ENCODE data around the gene CHORDC1.
"Not testable (repeated sequence)": the region's sequence is repeated elsewhere in the genome, so short reads cannot be mapped to it uniquely, and the experiment has no call there.

Gene CHORDC1

GRCh38 chr11:90219438-90219837 is 3.4 kb downstream of the CHORDC1 start:
- H3K27ac ChIP-seq (ENCODE audit: low read depth in 2 of 2, low read length in 2 of 2), result no peak overlapping the region
- no peaks in the 10 kb centered on the region for H3K27me3 ChIP-seq (ENCODE audit: control insufficient read depth in 2 of 2, insufficient read depth in 2 of 2, low read length in 2 of 2)
- H3K36me3 ChIP-seq (ENCODE audit: control insufficient read depth in 2 of 2, insufficient read depth in 2 of 2, low read length in 2 of 2), result no peaks in the 10 kb centered on the region
- H3K4me3 ChIP-seq (ENCODE audit: low read length in 2 of 2), result no peak overlapping the region
- peaks cover 7 to 12% of the 10 kb centered on the region in 2 donors for H3K4me1 ChIP-seq (ENCODE audit: control insufficient read depth in 2 of 2, insufficient read depth in 2 of 2, low read length in 2 of 2)
- H3K9me3 ChIP-seq (ENCODE audit: control insufficient read depth in 2 of 2, low read length in 2 of 2), result no peaks in the 10 kb centered on the region
- no peak overlapping the region for H3K9ac ChIP-seq (ENCODE audit: low read depth in 1 of 2, low read length in 2 of 2)

DNA sequence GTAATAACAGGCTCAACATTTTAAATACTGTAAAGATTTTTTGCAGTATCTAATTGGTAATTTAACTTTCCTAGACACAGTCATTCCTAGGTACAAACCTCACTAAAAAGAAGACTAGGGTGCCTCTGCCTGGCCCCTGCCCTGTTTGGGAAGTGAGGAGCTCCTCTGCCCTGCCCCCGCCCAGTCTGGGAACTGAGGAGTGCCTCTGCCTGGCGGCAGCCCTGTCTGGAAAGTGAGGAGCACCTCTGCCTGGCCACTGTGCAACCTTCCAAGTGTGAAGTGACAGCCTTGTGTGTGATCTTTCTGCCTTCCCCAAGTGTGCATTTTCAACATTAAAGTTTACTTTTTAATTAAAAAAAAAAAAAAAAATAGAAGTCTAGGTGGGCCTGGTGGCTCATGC is 4.2 kb downstream of the CHORDC1 start:
- no peaks in the 10 kb centered on the region for H3K27me3 ChIP-seq (ENCODE audit: control insufficient read depth in 2 of 2, insufficient read depth in 2 of 2, low read length in 2 of 2)
- H3K36me3 ChIP-seq (ENCODE audit: control insufficient read depth in 2 of 2, insufficient read depth in 2 of 2, low read length in 2 of 2), result peaks cover 3 to 4% of the 10 kb centered on the region in 2 donors
- no peak overlapping the region for H3K27ac ChIP-seq (ENCODE audit: low read depth in 2 of 2, low read length in 2 of 2)
- H3K4me1 ChIP-seq (ENCODE audit: control insufficient read depth in 2 of 2, insufficient read depth in 2 of 2, low read length in 2 of 2), result peaks cover 7 to 12% of the 10 kb centered on the region in 2 donors
- no peak overlapping the region for H3K4me3 ChIP-seq (ENCODE audit: low read length in 2 of 2)
- H3K9ac ChIP-seq (ENCODE audit: low read depth in 1 of 2, low read length in 2 of 2), result no peak overlapping the region
- H3K9me3 ChIP-seq (ENCODE audit: control insufficient read depth in 2 of 2, low read length in 2 of 2), result no peaks in the 10 kb centered on the region

DNA sequence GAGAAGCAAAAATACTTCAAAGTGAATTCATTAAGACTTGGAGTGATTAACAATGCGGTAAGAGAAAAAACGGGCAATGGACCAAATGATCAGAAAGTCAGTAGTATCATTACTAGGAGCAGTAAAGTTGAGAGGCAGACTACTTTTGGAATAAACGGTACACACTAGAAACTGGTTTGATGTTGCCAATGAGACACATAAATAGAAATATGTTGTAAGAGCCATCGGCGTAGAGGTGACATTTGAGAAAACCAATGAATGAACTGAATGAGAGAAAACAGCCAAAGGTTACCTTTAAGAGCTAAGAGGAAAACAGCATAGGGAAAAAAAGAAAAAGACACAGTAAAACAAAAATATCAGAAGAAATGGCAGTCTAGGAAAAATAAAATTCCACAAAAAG is 6.2 kb downstream of the CHORDC1 start:
- Histone ChIP-seq H3K27me3 (ENCODE audit: control insufficient read depth in 2 of 2, insufficient read depth in 2 of 2, low read length in 2 of 2) (no peaks in the 10 kb centered on the region), H3K4me1 (ENCODE audit: control insufficient read depth in 2 of 2, insufficient read depth in 2 of 2, low read length in 2 of 2) (peaks cover 7% of the 10 kb centered on the region in 2 donors), H3K9ac (ENCODE audit: low read depth in 1 of 2, low read length in 2 of 2) (no peak overlapping the region), H3K9me3 (ENCODE audit: control insufficient read depth in 2 of 2, low read length in 2 of 2) (no peaks in the 10 kb centered on the region), H3K27ac (ENCODE audit: low read depth in 2 of 2, low read length in 2 of 2) (no peak overlapping the region), H3K36me3 (ENCODE audit: control insufficient read depth in 2 of 2, insufficient read depth in 2 of 2, low read length in 2 of 2) (peaks cover 10 to 11% of the 10 kb centered on the region in 2 donors), H3K4me3 (ENCODE audit: low read length in 2 of 2) (no peak overlapping the region)

GRCh38 chr11:90213322-90213721 is 9.5 kb downstream of the CHORDC1 start:
- Histone ChIP-seq H3K4me1 (ENCODE audit: control insufficient read depth in 2 of 2, insufficient read depth in 2 of 2, low read length in 2 of 2) (no peaks in the 10 kb centered on the region), H3K9ac (ENCODE audit: low read depth in 1 of 2, low read length in 2 of 2) (no peak overlapping the region), H3K36me3 (ENCODE audit: control insufficient read depth in 2 of 2, insufficient read depth in 2 of 2, low read length in 2 of 2) (peaks cover 22 to 33% of the 10 kb centered on the region in 2 donors), H3K27ac (ENCODE audit: low read depth in 2 of 2, low read length in 2 of 2) (no peak overlapping the region), H3K4me3 (ENCODE audit: low read length in 2 of 2) (no peak overlapping the region), H3K9me3 (ENCODE audit: control insufficient read depth in 2 of 2, low read length in 2 of 2) (no peaks in the 10 kb centered on the region), H3K27me3 (ENCODE audit: control insufficient read depth in 2 of 2, insufficient read depth in 2 of 2, low read length in 2 of 2) (no peaks in the 10 kb centered on the region)

DNA sequence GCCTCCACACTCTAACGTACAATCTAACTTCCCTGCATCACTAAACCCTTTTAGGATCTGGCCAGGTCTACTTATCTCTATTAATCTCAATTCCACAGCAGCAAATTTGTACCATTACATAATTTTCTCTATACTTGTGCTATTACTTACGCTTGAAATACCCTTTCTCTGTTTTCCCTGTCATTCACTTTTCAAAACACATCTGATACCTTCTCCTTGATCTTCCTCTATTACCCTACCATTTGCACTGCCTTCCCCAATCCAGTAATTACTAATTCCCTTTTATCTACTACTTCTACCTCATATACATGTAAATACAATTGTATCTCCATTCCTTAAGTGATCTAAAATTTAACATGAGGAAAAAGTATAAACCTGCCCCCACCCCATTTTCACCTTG is 14.0 kb downstream of the CHORDC1 start:
- Histone ChIP-seq H3K4me3 (ENCODE audit: low read length in 2 of 2) (no peak overlapping the region), H3K9ac (ENCODE audit: low read depth in 1 of 2, low read length in 2 of 2) (no peak overlapping the region), H3K27ac (ENCODE audit: low read depth in 2 of 2, low read length in 2 of 2) (no peak overlapping the region), H3K27me3 (ENCODE audit: control insufficient read depth in 2 of 2, insufficient read depth in 2 of 2, low read length in 2 of 2) (no peaks in the 10 kb centered on the region), H3K36me3 (ENCODE audit: control insufficient read depth in 2 of 2, insufficient read depth in 2 of 2, low read length in 2 of 2) (peaks cover 29 to 41% of the 10 kb centered on the region in 2 donors), H3K9me3 (ENCODE audit: control insufficient read depth in 2 of 2, low read length in 2 of 2) (no peaks in the 10 kb centered on the region), H3K4me1 (ENCODE audit: control insufficient read depth in 2 of 2, insufficient read depth in 2 of 2, low read length in 2 of 2) (no peaks in the 10 kb centered on the region)

- not testable (repeated sequence) for H3K4me3 ChIP-seq (ENCODE audit: low read length in 2 of 2); H3K9ac ChIP-seq (ENCODE audit: low read depth in 1 of 2, low read length in 2 of 2); H3K9me3 ChIP-seq (ENCODE audit: control insufficient read depth in 2 of 2, low read length in 2 of 2); H3K27ac ChIP-seq (ENCODE audit: low read depth in 2 of 2, low read length in 2 of 2); H3K4me1 ChIP-seq (ENCODE audit: control insufficient read depth in 2 of 2, insufficient read depth in 2 of 2, low read length in 2 of 2); H3K27me3 ChIP-seq (ENCODE audit: control insufficient read depth in 2 of 2, insufficient read depth in 2 of 2, low read length in 2 of 2)
- H3K36me3 ChIP-seq (ENCODE audit: control insufficient read depth in 2 of 2, insufficient read depth in 2 of 2, low read length in 2 of 2), result peaks cover 22 to 35% of the 10 kb centered on the region in 2 donors
Observed at GRCh38 chr11:90207992-90208391, 14.9 kb downstream of the CHORDC1 start.

GRCh38 chr11:90204832-90205646 is 17.8 kb downstream of the CHORDC1 start:
- Histone ChIP-seq H3K9me3 (ENCODE audit: control insufficient read depth in 2 of 2, low read length in 2 of 2) (no peaks in the 10 kb centered on the region), H3K27me3 (ENCODE audit: control insufficient read depth in 2 of 2, insufficient read depth in 2 of 2, low read length in 2 of 2) (no peaks in the 10 kb centered on the region), H3K9ac (ENCODE audit: low read depth in 1 of 2, low read length in 2 of 2) (no peak overlapping the region), H3K36me3 (ENCODE audit: control insufficient read depth in 2 of 2, insufficient read depth in 2 of 2, low read length in 2 of 2) (peaks cover 22 to 43% of the 10 kb centered on the region in 2 donors), H3K4me3 (ENCODE audit: low read length in 2 of 2) (no peak overlapping the region), H3K4me1 (ENCODE audit: control insufficient read depth in 2 of 2, insufficient read depth in 2 of 2, low read length in 2 of 2) (no peaks in the 10 kb centered on the region), H3K27ac (ENCODE audit: low read depth in 2 of 2, low read length in 2 of 2) (no peak overlapping the region)

DNA sequence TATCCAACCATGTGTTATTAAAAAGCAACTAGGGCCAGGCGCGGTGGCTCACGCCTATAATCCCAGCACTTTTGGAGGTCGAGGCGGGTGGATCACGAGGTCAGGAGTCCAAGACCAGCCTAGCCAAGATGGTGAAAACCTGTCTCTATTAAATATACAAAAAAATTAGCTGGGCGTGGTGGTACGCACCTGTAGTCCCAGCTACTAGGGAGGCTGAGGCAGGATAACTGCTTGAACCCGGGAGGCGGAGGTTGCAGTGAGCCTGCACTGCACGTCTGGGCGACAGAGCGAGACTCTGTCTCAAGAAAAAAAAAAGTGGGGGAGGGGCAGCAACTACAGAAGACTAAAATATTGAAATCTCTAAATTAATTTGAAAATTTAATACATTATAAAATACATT is 18.4 kb downstream of the CHORDC1 start:
- H3K4me3 ChIP-seq (ENCODE audit: low read length in 2 of 2), result no peak overlapping the region
- peaks cover 17 to 37% of the 10 kb centered on the region in 2 donors for H3K36me3 ChIP-seq (ENCODE audit: control insufficient read depth in 2 of 2, insufficient read depth in 2 of 2, low read length in 2 of 2)
- H3K27me3 ChIP-seq (ENCODE audit: control insufficient read depth in 2 of 2, insufficient read depth in 2 of 2, low read length in 2 of 2), result no peaks in the 10 kb centered on the region
- no peak overlapping the region for H3K9ac ChIP-seq (ENCODE audit: low read depth in 1 of 2, low read length in 2 of 2)
- no peaks in the 10 kb centered on the region for H3K4me1 ChIP-seq (ENCODE audit: control insufficient read depth in 2 of 2, insufficient read depth in 2 of 2, low read length in 2 of 2)
- H3K27ac ChIP-seq (ENCODE audit: low read depth in 2 of 2, low read length in 2 of 2), result no peak overlapping the region
- no peaks in the 10 kb centered on the region for H3K9me3 ChIP-seq (ENCODE audit: control insufficient read depth in 2 of 2, low read length in 2 of 2)

- no peak overlapping the region for H3K27ac ChIP-seq (ENCODE audit: low read depth in 2 of 2, low read length in 2 of 2)
- H3K27me3 ChIP-seq (ENCODE audit: control insufficient read depth in 2 of 2, insufficient read depth in 2 of 2, low read length in 2 of 2), result no peaks in the 10 kb centered on the region
- no peaks in the 10 kb centered on the region for H3K4me1 ChIP-seq (ENCODE audit: control insufficient read depth in 2 of 2, insufficient read depth in 2 of 2, low read length in 2 of 2)
- H3K4me3 ChIP-seq (ENCODE audit: low read length in 2 of 2), result no peak overlapping the region
- H3K36me3 ChIP-seq (ENCODE audit: control insufficient read depth in 2 of 2, insufficient read depth in 2 of 2, low read length in 2 of 2), result peaks cover 21 to 28% of the 10 kb centered on the region in 2 donors
- H3K9me3 ChIP-seq (ENCODE audit: control insufficient read depth in 2 of 2, low read length in 2 of 2), result no peaks in the 10 kb centered on the region
- H3K9ac ChIP-seq (ENCODE audit: low read depth in 1 of 2, low read length in 2 of 2), result no peak overlapping the region
Observed at GRCh38 chr11:90202342-90202741, 20.5 kb downstream of the CHORDC1 start.

DNA sequence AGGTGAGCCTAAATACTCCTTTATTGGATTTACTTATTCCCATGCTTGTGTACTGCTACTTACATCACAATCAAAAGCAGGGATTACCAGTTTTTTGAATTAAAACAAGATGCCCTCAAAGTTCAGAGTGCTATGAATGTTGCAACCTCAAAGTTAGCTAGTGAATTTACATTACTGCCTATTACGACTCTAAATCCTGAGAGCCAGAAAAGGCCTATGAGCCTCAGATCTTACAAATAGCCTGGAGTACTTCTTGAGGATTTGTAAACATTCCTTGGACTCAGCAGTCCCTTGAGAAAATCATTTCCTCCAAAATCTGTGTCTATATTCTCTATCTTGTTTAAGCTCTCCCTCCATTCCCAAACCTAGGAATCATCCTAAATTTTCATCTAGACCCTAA is 25.5 kb downstream of the CHORDC1 start:
- peaks cover 13 to 16% of the 10 kb centered on the region in 2 donors for H3K36me3 ChIP-seq (ENCODE audit: control insufficient read depth in 2 of 2, insufficient read depth in 2 of 2, low read length in 2 of 2)
- no peaks in the 10 kb centered on the region for H3K27me3 ChIP-seq (ENCODE audit: control insufficient read depth in 2 of 2, insufficient read depth in 2 of 2, low read length in 2 of 2)
- no peak overlapping the region for H3K4me3 ChIP-seq (ENCODE audit: low read length in 2 of 2)
- H3K9ac ChIP-seq (ENCODE audit: low read depth in 1 of 2, low read length in 2 of 2), result no peak overlapping the region
- no peaks in the 10 kb centered on the region for H3K4me1 ChIP-seq (ENCODE audit: control insufficient read depth in 2 of 2, insufficient read depth in 2 of 2, low read length in 2 of 2)
- H3K9me3 ChIP-seq (ENCODE audit: control insufficient read depth in 2 of 2, low read length in 2 of 2), result no peaks in the 10 kb centered on the region
- no peak overlapping the region for H3K27ac ChIP-seq (ENCODE audit: low read depth in 2 of 2, low read length in 2 of 2)

Data from mucosa of rectum (tissue), 2 donors.